GM19193 (cell line): ENCODE results near the gene PRAC2.

Experiments used
- POLR2A ChIP-seq: IDR thresholded peaks from 4 replicates; pipeline ENCODE4 v1.6.1; 2011; ENCODE audit not compliant: insufficient read depth, insufficient read length; ENCODE audit errors: extremely low read depth

Gene PRAC2

GRCh38 chr17:48726114-48726915 is 3.3 kb downstream of the PRAC2 start:
- no peak for TF ChIP-seq POLR2A

GRCh38 chr17:48726916-48727286 is 3.9 kb downstream of the PRAC2 start:
- TF ChIP-seq POLR2A: no peak

GRCh38 chr17:48727415-48728175 is 4.6 kb downstream of the PRAC2 start:
- no peak for TF ChIP-seq POLR2A

GRCh38 chr17:48728232-48729231 is 5.5 kb downstream of the PRAC2 start, which contains the start of gene HOXB13:
Gene HOXB13 (minus strand): TSS chr17:48728750. CDS start chr17:48728593, 157 bp downstream.
- TF ChIP-seq POLR2A: no peak

- TF ChIP-seq POLR2A: no peak
These were observed 6.6 kb downstream of the PRAC2 start for GRCh38 chr17:48729335-48730239.

- TF ChIP-seq POLR2A: no peak
These were observed 7.2 kb downstream of the PRAC2 start for GRCh38 chr17:48730240-48730550.

GRCh38 chr17:48731355-48731754 is 8.4 kb downstream of the PRAC2 start:
- TF ChIP-seq POLR2A: no peak

GRCh38 chr17:48732688-48733629 is 10.0 kb downstream of the PRAC2 start:
- TF ChIP-seq POLR2A: no peak

GRCh38 chr17:48733632-48734328 is 10.8 kb downstream of the PRAC2 start:
- TF ChIP-seq POLR2A: no peak

- no peak for TF ChIP-seq POLR2A
These were observed 11.5 kb downstream of the PRAC2 start for GRCh38 chr17:48734333-48735061.

GRCh38 chr17:48735062-48735351 is 12.0 kb downstream of the PRAC2 start:
- TF ChIP-seq POLR2A: no peak
